Activated CD8-positive, alpha-beta memory T cell treated with anti-CD3 and anti-CD28 coated beads, Interleukin-2, amount 50 U/mL, for 48 hours (primary cell): Measurements from ENCODE around the gene FANCI.

ENCODE experiments used
- DNase-seq: peaks from one replicate; pipeline ENCODE4 v3.0.0-alpha.2; 2020

FANCI gene

DNA sequence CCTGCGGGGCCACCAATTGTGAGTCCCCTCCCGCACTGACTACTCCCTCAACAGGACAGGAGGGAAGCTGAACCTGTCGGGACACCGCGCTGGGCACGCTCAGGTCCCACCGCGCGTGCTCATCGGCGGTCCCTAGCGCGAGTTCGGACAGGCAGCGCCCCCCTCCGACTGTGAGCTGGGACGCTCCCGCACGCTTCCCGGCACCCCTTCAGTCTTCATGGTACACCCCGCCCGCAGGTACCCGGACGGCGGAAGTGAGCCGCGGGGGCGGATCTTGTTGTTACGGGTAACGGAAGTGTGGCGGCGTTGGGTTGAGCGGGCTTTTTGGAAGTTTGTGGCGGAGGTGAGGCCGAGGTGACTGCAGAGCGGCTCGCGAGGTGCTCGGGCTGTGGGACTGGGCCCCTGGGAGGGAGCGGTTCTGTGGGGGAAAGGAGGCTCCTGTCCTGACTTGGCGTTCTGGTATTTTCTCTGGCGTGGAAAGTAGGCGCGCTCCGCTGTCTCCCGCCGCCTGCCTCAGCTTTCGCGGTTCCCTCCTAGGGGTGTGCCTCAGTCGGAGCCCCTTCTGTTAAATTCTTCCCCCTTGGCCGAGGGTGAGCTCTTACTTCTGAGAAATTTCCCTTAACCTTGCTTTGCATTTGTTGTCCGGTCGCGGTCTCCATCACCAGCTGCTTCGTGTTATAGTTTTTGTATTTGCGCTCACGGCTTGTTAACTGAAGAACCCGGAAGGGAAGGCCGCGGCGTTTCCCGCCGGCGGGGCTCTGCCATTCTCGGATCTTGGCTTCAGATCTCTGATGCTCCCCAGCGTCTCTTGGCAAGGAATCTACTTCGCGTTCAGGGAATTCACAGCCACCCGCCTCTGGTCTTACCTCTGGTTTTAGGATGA is at the start of gene FANCI:
Gene FANCI (plus strand): TSS at position 289 of the 883 bp plus-strand sequence. CDS start 3,669 bp downstream, outside the sequence.
- DNase-seq: peak; percentile 99

GRCh38 chr15:89194608-89195007 is 49.2 kb upstream of the FANCI start:
- no peak for DNase-seq

DNA sequence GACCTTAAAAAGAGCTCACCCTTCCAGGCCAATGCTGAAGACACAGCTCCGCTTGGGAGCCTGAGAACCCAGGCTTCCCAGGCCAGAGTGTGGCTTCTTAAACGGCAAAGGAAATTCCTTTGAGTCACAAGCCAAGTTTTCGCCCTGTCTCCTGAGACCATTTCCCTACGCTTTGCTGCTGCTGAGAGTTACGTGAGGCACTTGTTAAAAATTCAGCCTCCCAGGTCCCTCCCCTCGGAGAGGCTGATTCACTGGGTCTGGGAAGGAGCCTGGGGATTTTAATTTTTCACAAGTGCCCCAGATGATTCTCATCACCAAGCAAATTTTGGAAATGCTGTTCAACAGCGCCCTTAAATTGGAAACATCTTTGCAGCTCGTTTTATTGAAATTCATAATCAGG is 47.9 kb upstream of the FANCI start:
- DNase-seq: no peak

GRCh38 chr15:89196241-89196640 is 47.5 kb upstream of the FANCI start:
- DNase-seq: no peak

GRCh38 chr15:89196994-89197393 is 46.8 kb upstream of the FANCI start:
- peak; percentile 86 for DNase-seq

GRCh38 chr15:89197503-89197971 is 46.2 kb upstream of the FANCI start:
- DNase-seq: peak; percentile 60

GRCh38 chr15:89198196-89198595 is 45.6 kb upstream of the FANCI start:
- DNase-seq: no peak

- DNase-seq: no peak
These were observed 44.8 kb upstream of the FANCI start for GRCh38 chr15:89198934-89199333.

DNA sequence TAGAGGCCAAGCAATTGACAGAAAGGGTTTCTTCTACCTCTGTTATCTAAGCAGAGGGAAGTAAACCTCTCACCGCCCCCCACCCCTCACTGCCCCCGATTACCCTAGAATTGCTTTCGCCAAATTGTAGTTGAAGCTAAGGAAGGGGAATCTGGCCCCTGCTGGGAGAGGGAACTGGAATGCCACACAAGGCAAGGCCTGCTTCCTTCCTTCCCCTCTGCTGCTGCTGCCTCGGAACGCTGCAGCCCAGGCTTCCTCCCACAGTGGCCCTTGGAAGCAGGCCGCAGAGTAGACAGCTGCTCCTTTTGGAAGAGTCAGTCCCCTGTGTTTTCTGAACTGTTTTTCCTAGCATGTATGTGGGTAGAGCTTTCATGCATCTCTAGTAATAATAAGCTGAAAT is 44.0 kb upstream of the FANCI start:
- no peak for DNase-seq

GRCh38 chr15:89200182-89200581 is 43.6 kb upstream of the FANCI start:
- DNase-seq: no peak

DNA sequence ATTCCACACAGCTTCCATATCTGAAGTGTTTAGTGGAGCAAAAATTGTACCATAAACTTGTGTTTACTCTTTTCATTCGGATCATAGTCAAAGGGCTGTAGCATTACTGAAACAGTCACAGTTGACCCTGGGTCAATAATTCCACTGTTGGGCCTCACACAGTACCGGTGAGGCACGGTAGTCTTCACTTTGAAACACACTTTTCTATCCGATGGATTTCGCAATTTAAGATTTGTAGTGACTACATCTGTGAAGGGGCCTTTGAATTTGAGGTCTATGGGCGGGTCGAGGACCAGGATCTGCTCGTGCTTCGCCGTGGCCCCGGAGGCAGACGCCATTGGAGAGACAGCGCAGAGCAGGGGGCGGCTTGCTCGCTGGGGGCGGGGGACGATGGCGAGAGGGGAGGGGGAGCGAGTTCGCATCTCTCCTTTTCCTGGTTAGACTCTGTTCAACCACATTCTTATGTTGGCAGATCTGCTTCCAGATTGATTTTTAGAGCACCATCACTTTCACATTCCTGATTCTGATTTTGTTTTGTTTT is 42.2 kb upstream of the FANCI start:
- no peak for DNase-seq

- DNase-seq: no peak
These were observed 40.0 kb upstream of the FANCI start for GRCh38 chr15:89203705-89204273.

DNA sequence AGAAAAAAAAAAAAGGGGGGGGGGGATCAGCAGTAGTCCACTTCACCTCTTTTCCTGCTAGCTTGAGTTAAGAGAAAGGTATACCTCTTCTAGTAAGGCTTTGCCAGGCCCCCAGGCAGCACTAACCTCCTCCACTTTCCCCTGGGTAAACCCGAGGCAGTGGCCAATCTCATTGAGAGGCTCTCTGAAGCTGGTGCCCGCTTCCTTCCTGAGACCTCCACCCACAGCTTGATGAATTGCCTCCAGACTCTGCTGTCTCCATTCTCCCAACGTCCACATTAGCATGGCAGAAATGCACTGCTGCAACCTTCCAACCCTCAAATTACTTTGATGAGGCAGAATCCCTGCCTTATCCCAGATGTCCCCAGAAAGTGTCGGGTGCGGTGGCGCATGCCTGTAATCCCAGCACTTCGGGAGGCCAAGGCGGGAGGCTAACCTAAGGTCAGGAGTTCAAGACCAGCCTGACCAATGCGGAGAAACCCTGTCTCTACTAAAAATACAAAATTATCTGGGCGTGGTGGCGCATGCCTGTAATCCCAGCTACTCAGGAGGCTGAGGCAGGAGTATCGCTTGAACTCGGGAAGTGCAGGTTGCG is 37.7 kb upstream of the FANCI start:
- no peak for DNase-seq

GRCh38 chr15:89206908-89207331 is 36.9 kb upstream of the FANCI start:
- peak; percentile 91 for DNase-seq

- DNase-seq: no peak
These were observed 35.5 kb upstream of the FANCI start for GRCh38 chr15:89208256-89208655.

DNA sequence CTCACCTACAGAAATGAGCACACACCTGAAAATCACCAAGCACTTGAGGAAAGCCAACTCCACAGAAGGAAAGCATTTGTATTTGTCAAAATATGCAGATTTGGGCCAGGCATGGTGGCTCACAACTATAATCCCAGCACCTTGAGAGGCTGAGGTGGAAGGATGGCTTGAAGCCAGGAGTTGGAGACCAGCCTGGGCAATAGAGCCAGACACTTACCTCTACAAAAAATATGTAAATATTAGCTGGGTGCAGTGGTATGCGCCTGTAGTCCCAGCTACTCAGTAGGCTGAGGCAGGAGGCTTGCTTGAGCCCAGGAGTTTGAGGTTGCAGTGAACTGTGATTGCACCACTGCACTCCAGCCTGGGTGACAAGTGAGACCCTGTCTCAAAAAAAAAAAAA is 34.7 kb upstream of the FANCI start:
- no peak for DNase-seq

- DNase-seq: no peak
These were observed 32.1 kb upstream of the FANCI start for GRCh38 chr15:89211678-89212170.

- no peak for DNase-seq
These were observed 28.2 kb upstream of the FANCI start for GRCh38 chr15:89215627-89216026.

DNA sequence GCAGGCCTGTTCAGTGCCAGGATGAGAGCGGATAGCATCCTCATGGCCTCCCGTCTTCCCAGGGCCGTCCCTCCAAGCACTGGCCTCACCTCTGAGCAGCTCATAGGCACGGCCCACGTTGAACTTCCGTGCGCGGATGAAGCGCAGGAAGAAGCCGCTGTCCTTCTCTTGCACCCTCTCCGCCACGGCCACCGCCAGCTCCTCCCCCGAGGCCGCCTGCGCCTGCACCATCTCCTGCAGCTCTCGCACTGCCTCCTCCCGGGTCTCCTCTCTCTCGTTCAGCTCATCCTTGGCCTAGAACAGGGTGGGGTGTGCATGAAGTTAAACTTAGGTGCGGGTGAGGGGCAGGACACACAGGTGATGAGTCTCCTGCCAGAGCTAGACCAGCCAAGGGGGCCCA is 26.7 kb upstream of the FANCI start:
- DNase-seq: no peak

DNA sequence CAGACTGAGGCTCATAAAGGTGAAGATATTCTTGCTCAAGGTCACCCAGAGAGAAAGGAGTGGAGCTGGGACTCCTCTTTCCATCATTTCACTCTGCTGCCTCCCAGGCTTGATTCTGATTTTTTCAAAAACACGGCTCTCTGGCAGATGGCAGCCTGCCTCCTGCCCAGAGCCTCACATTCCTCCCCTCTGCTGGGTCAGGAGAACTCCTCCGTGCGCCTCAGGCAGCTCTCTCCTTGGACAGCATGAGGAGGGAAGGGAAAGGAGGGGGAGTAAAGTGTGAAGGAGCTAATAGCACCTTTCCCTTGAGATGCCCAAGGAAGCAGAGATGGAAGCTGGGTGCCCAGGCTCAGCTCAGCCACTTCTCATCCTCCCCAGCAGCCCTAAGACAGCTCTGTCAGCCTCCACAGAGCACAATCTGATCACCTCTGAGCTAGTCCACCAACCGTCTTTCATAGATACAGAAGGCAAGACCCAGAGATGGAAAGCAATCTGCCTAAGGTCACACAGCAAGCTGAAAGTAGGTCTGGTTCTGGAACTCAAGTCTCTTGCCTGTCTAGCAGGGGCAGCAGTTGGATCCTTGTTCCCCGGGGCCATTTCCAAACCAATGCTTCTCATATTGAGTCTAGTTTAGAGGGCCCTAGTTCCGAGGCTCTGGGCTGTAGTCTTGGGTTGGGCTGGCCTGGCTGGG is 25.9 kb upstream of the FANCI start:
- DNase-seq: no peak

- DNase-seq: no peak
These were observed 25.2 kb upstream of the FANCI start for GRCh38 chr15:89218531-89218930.

DNA sequence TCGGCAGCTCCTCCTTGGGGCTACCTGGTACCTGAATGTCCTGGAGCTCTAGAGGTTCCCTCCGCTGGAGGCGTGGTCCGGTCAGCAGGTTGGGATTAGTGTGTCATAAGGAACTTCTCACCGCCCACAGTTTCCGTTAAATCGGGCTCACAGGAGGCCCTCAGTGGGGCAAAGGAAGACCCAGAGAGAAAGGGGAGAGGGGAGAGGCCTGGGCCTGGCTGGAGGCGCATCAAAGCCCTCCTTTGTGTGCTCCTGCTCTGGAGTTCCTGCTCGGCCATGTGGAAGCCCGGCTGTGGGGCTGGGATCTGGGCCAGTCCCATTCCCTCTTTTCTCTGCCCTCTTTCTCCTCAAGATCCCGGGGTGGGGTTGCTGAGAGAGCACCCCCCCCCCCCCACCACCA is 22.2 kb upstream of the FANCI start, which contains the start of gene RLBP1:
Gene RLBP1 (minus strand): TSS at position 37 of the 400 bp plus-strand sequence. CDS start 2,604 bp downstream, outside the sequence.
- DNase-seq: no peak

DNA sequence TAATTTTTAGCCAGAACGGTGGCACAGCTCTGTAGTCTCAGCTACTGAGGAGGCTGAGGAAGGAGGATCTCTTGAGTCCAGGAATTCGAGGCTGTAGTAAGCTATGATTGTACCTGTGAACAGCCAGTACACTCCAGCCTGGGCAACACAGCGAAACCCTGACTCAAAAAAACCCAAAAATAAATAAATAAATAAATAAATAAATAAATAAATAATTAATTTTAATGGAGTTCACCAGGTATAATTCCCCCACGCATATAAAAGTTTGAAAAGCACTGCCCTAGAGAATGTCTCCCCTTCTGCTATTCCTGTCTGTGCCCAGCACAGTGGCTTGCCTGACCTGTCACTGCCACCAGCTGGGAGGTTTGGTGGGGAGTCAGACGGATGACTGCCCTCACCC is 18.2 kb upstream of the FANCI start:
- DNase-seq: no peak
